HEK293 (cell line): ENCODE data around the gene PCP4.

Experiments
- KLF16 ChIP-seq: fragments of 450-650 bp; formaldehyde crosslinking; IDR thresholded peaks from 2 replicates; pipeline ENCODE4 v1.5.1; 2017; ENCODE audit warnings: missing biosample characterization, missing genetic modification characterization
- ZBTB7A ChIP-seq: fragments of 450-650 bp; formaldehyde crosslinking; IDR thresholded peaks from 2 replicates; pipeline ENCODE4 v1.5.1; 2016; ENCODE audit warnings: low read depth, missing biosample characterization, missing genetic modification characterization
- ZNF184 ChIP-seq: fragments of 450-650 bp; IDR thresholded peaks from 2 replicates; pipeline ENCODE4 v1.5.1; 2018; ENCODE audit warnings: missing biosample characterization, mild to moderate bottlenecking, missing genetic modification characterization
- TF ChIP-seq, protein P1 (sequence below): fragments of 450-650 bp; formaldehyde crosslinking; IDR thresholded peaks from 2 replicates; pipeline ENCODE4 v1.5.1; 2016; ENCODE audit warnings: missing biosample characterization, missing genetic modification characterization
- TF ChIP-seq, protein P2 (sequence below): fragments of 450-650 bp; formaldehyde crosslinking; IDR thresholded peaks from 2 replicates; pipeline ENCODE4 v1.5.1; 2016; ENCODE audit warnings: missing biosample characterization, missing genetic modification characterization
- TF ChIP-seq, protein P3 (sequence below): fragments of 450-650 bp; formaldehyde crosslinking; IDR thresholded peaks from 2 replicates; pipeline ENCODE4; 2016; ENCODE audit warnings: missing biosample characterization, missing genetic modification characterization

DNA sequence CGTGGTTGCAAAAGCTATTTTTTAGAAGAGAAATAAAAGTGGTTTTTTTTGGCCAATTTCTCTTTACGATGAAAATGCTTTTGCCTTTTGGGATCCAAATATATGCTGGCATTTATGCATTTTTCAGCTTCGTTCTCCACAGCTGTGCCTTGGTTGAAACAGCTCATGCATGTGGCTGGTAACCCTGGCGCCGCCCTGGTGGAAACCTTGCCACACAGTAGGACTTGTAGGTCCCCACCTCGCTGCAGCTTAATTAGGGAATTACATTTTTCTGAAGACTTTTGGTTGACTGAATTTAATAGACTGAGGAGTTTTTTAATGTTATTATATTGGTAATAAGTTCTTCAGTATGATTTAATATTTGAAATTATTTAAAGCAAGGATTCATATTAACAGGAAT, 12.7 kb upstream of the PCP4 start:
- TF ChIP-seq, protein P1, sequence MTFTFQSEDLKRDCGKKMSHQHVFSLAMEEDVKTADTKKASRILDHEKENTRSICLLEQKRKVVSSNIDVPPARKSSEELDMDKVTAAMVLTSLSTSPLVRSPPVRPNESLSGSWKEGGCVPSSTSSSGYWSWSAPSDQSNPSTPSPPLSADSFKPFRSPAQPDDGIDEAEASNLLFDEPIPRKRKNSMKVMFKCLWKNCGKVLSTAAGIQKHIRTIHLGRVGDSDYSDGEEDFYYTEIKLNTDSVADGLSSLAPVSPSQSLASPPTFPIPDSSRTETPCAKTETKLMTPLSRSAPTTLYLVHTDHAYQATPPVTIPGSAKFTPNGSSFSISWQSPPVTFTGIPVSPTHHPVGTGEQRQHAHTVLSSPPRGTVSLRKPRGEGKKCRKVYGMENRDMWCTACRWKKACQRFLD (tag by site-specific recombination), result no peak
- no peak for TF ChIP-seq ZNF184 (tag by site-specific recombination)
- TF ChIP-seq, protein P2, sequence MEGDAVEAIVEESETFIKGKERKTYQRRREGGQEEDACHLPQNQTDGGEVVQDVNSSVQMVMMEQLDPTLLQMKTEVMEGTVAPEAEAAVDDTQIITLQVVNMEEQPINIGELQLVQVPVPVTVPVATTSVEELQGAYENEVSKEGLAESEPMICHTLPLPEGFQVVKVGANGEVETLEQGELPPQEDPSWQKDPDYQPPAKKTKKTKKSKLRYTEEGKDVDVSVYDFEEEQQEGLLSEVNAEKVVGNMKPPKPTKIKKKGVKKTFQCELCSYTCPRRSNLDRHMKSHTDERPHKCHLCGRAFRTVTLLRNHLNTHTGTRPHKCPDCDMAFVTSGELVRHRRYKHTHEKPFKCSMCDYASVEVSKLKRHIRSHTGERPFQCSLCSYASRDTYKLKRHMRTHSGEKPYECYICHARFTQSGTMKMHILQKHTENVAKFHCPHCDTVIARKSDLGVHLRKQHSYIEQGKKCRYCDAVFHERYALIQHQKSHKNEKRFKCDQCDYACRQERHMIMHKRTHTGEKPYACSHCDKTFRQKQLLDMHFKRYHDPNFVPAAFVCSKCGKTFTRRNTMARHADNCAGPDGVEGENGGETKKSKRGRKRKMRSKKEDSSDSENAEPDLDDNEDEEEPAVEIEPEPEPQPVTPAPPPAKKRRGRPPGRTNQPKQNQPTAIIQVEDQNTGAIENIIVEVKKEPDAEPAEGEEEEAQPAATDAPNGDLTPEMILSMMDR (tag by site-specific recombination), result no peak
- TF ChIP-seq ZBTB7A (tag by site-specific recombination), result no peak
- TF ChIP-seq, protein P3, sequence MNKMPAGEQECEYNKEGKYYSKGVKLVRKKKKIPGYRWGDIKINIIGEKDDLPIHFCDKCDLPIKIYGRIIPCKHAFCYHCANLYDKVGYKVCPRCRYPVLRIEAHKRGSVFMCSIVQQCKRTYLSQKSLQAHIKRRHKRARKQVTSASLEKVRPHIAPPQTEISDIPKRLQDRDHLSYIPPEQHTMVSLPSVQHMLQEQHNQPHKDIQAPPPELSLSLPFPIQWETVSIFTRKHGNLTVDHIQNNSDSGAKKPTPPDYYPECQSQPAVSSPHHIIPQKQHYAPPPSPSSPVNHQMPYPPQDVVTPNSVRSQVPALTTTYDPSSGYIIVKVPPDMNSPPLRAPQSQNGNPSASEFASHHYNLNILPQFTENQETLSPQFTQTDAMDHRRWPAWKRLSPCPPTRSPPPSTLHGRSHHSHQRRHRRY (tag by site-specific recombination), result no peak
- no peak for TF ChIP-seq KLF16 (tag by site-specific recombination)
